Stimulated activated memory B cell treated with anti-CD40 and anti-IgM and Interleukin-4, amounts not matched to agents 10 μg/mL and 1 μg/mL and 100 μg/mL, for 72 hours (primary cell): ENCODE measurements around the gene FETUB.
"Not testable (repeated sequence)": the region's sequence is repeated elsewhere in the genome, so short reads cannot be mapped to it uniquely, and the experiment has no call there.

Experiments
- ATAC-seq: fragments of 150-1000 bp; cut with Tn5 transposase; 2 replicates; pipeline ENCODE4 v1.10.0; 2021
- H3K27ac Mint-ChIP-seq: one replicate; pipeline ENCODE4 v1.8.0; 2022; ENCODE audit warnings: mild to moderate bottlenecking, mixed read lengths
- H3K27me3 Mint-ChIP-seq: one replicate; pipeline ENCODE4 v1.8.0; 2022; ENCODE audit warnings: mixed read lengths
- H3K36me3 Mint-ChIP-seq: one replicate; pipeline ENCODE4 v1.8.0; 2022; ENCODE audit warnings: mixed read lengths
- H3K4me1 Mint-ChIP-seq: one replicate; pipeline ENCODE4 v1.8.0; 2022; ENCODE audit warnings: mixed read lengths
- H3K4me3 Mint-ChIP-seq: one replicate; pipeline ENCODE4 v1.8.0; 2022; ENCODE audit warnings: mild to moderate bottlenecking, moderate library complexity, mixed read lengths
- H3K9me3 Mint-ChIP-seq: one replicate; pipeline ENCODE4 v1.8.0; 2022; ENCODE audit warnings: mixed read lengths

FETUB gene

GRCh38 chr3:186697510-186697909 lies 57.3 kb downstream of the FETUB start:
- H3K4me3 Mint-ChIP-seq, result no peak overlapping the region
- H3K36me3 Mint-ChIP-seq, result no peaks in the 10 kb centered on the region
- no peak for ATAC-seq
- H3K9me3 Mint-ChIP-seq, result no peaks in the 10 kb centered on the region
- H3K27ac Mint-ChIP-seq, result no peak overlapping the region
- H3K4me1 Mint-ChIP-seq, result no peaks in the 10 kb centered on the region
- peaks cover 10% of the 10 kb centered on the region for H3K27me3 Mint-ChIP-seq

GRCh38 chr3:186700267-186700666 lies 60.1 kb downstream of the FETUB start:
- Mint-ChIP-seq H3K27ac (no peak overlapping the region), H3K9me3 (no peaks in the 10 kb centered on the region), H3K36me3 (no peaks in the 10 kb centered on the region), H3K27me3 (no peaks in the 10 kb centered on the region), H3K4me3 (no peak overlapping the region), H3K4me1 (no peaks in the 10 kb centered on the region)
- no peak for ATAC-seq

DNA sequence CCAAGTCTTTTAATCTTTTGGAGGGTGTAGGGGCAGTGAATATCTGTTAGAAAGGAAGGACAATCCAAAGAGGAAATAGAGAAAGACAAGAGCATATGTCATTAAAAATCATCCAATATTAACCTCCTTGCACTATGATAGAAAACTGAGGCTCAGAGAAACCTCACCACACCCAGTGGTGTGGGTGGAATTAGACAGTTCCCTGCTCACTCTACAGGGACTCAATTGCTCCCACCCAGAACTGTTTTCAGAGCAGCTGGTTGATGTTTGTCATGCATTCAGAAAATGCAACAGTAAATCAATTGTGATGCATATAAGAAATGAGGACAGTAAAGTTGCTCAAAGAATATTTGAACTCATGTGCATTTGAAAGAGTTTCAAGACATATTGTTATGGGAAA lies 62.3 kb downstream of the FETUB start:
- H3K4me3 Mint-ChIP-seq, H3K36me3 Mint-ChIP-seq, H3K27ac Mint-ChIP-seq, H3K9me3 Mint-ChIP-seq, ATAC-seq: not testable (repeated sequence)
- Mint-ChIP-seq H3K27me3 (peaks cover 11% of the 10 kb centered on the region), H3K4me1 (peaks cover 10% of the 10 kb centered on the region)
